ENCODE measurements around the gene KIRREL3. TPM values are rescaled to one million over a fixed set of nuclear protein-coding genes. Genes with fewer than 3 reads are reported as not detected.

Gene KIRREL3
- polyA plus RNA-seq, 1 donor (not counting 4 experiments of a cell fraction or from before 2014, with no cell fraction given) = 0.04 TPM

- Histone ChIP-seq H4K20me1 (ENCODE audit: control insufficient read depth, extremely low read depth, insufficient read depth, low read length) (no peaks in the 10 kb centered on the region), H3K36me3 (ENCODE audit: control insufficient read depth in 2 of 2, extremely low read depth in 1 of 2, insufficient read depth in 2 of 2, low read length in 2 of 2) (no peaks in the 10 kb centered on the region), H3K9ac (ENCODE audit: control insufficient read depth, extremely low read depth, insufficient read depth, low read length) (no peak overlapping the region), H3K9me1 (ENCODE audit: control insufficient read depth, extremely low read depth, insufficient read depth, low read length) (no peaks in the 10 kb centered on the region), H3K4me3 (ENCODE audit: control insufficient read depth in 2 of 3, extremely low read depth in 1 of 3, insufficient read depth in 2 of 3, low read depth in 1 of 3, low read length in 3 of 3) (no peak overlapping the region), H3K27me3 (ENCODE audit: control insufficient read depth, extremely low read depth, insufficient read depth, low read length) (no peaks in the 10 kb centered on the region), H3K4me2 (ENCODE audit: control insufficient read depth, extremely low read depth, insufficient read depth, low read depth, low read length) (no peak overlapping the region), H3K27ac (ENCODE audit: control insufficient read depth, insufficient read depth, low read length) (no peak overlapping the region), H2AFZ (ENCODE audit: control insufficient read depth, low read length) (no peak overlapping the region), H3K9me3 (ENCODE audit: control insufficient read depth, low read depth, low read length) (no peaks in the 10 kb centered on the region), H3K4me1 (ENCODE audit: control insufficient read depth, extremely low read depth, insufficient read depth, low read length) (peaks cover 19% of the 10 kb centered on the region), H3K79me2 (ENCODE audit: control insufficient read depth, insufficient read depth, low read length) (no peaks in the 10 kb centered on the region)
- TF ChIP-seq EZH2 (IDR thresholded peaks at IDR 0.05; ENCODE audit: low read length) (no peak), CTCF (optimal IDR thresholded peaks at IDR 0.05 in 1 of 3, IDR thresholded peaks at IDR 0.05 in 1 of 3, conservative IDR thresholded peaks at IDR 0.05 in 1 of 3; ENCODE audit: extremely low read depth in 1 of 3, insufficient read depth in 2 of 3, low read length in 3 of 3) (no peak)
- FAIRE-seq = no peak
- dilution Hi-C loops (cut with MboI; ENCODE audit: extremely low pct_ligation_motif_present, low sequenced_read_pairs) = no loop called here
- no peak for DNase-seq (ENCODE audit: low read depth, low spot score)
These were observed 72.9 kb downstream of the KIRREL3 start for GRCh38 chr11:126927623-126928022.

GRCh38 chr11:126926376-126926791 is 74.2 kb downstream of the KIRREL3 start:
- H3K4me2 ChIP-seq (ENCODE audit: control insufficient read depth, extremely low read depth, insufficient read depth, low read depth, low read length) = no peak overlapping the region

More at GRCh38 chr11:126926376-126926791, 74.2 kb downstream of the KIRREL3 start:
- H3K27me3 ChIP-seq (ENCODE audit: control insufficient read depth, extremely low read depth, insufficient read depth, low read length) = no peaks in the 10 kb centered on the region
- H3K79me2 ChIP-seq (ENCODE audit: control insufficient read depth, insufficient read depth, low read length) = no peaks in the 10 kb centered on the region
- no peaks in the 10 kb centered on the region for H3K9me1 ChIP-seq (ENCODE audit: control insufficient read depth, extremely low read depth, insufficient read depth, low read length)
- peak overlapping the region; percentile 19 for H3K27ac ChIP-seq (ENCODE audit: control insufficient read depth, insufficient read depth, low read length)
- H4K20me1 ChIP-seq (ENCODE audit: control insufficient read depth, extremely low read depth, insufficient read depth, low read length) = no peaks in the 10 kb centered on the region
- DNase-seq (ENCODE audit: low read depth, low spot score) (no peak), FAIRE-seq (no peak)
- H3K9ac ChIP-seq (ENCODE audit: control insufficient read depth, extremely low read depth, insufficient read depth, low read length) = no peak overlapping the region
- H3K36me3 ChIP-seq (ENCODE audit: control insufficient read depth in 2 of 2, extremely low read depth in 1 of 2, insufficient read depth in 2 of 2, low read length in 2 of 2) = no peaks in the 10 kb centered on the region
- H2AFZ ChIP-seq (ENCODE audit: control insufficient read depth, low read length) = no peak overlapping the region
- dilution Hi-C loops (cut with MboI; ENCODE audit: extremely low pct_ligation_motif_present, low sequenced_read_pairs) = no loop called here
- H3K9me3 ChIP-seq (ENCODE audit: control insufficient read depth, low read depth, low read length) = no peaks in the 10 kb centered on the region
- TF ChIP-seq EZH2 (IDR thresholded peaks at IDR 0.05; ENCODE audit: low read length) = no peak
- TF ChIP-seq CTCF (optimal IDR thresholded peaks at IDR 0.05 in 1 of 3, IDR thresholded peaks at IDR 0.05 in 1 of 3, conservative IDR thresholded peaks at IDR 0.05 in 1 of 3; ENCODE audit: extremely low read depth in 1 of 3, insufficient read depth in 2 of 3, low read length in 3 of 3) = no peak
- H3K4me1 ChIP-seq (ENCODE audit: control insufficient read depth, extremely low read depth, insufficient read depth, low read length) = peaks cover 13% of the 10 kb centered on the region
- H3K4me3 ChIP-seq (ENCODE audit: control insufficient read depth in 2 of 3, extremely low read depth in 1 of 3, insufficient read depth in 2 of 3, low read depth in 1 of 3, low read length in 3 of 3) = no peak overlapping the region
